Peyer's patch (tissue), 4 donors: ENCODE data around the gene MPL. TPM values are rescaled to one million over a fixed set of nuclear protein-coding genes. Genes with fewer than 3 reads are reported as not detected.
A peak's percentile ranks its signal among the peaks of the same experiment; 100 is the strongest.

ENCODE experiments used
- DNase-seq, 3 donors: peaks; one replicate each; pipeline ENCODE4 v3.0.0-alpha.2; 2017 to 2019
- H3K27ac ChIP-seq, 4 donors: fragments of 200-600 bp; sonication (generic); one replicate each; pipeline ENCODE4 v1.5.1; 2016 to 2019
- H3K27me3 ChIP-seq, 2 donors: fragments of 200-600 bp; sonication (generic); one replicate each; pipeline ENCODE4 v1.5.1; 2019
- H3K36me3 ChIP-seq, 3 donors: fragments of 200-600 bp; sonication (generic); one replicate each; pipeline ENCODE4 v1.5.1; 2016 to 2019
- H3K4me1 ChIP-seq, 4 donors: fragments of 200-600 bp; sonication (generic); one replicate each; pipeline ENCODE4 v1.5.1; 2016 to 2019
- H3K4me3 ChIP-seq, 4 donors: fragments of 200-600 bp; sonication (generic); 1 replicate in 3 of 4; 2 replicates in 1 of 4; pipeline ENCODE4 v1.5.1; 2016 to 2019; ENCODE audit warnings: mild to moderate bottlenecking in 1 of 4
- H3K9me3 ChIP-seq, 4 donors: fragments of 200-600 bp; sonication (generic); one replicate each; pipeline ENCODE4 v1.5.1; 2016 to 2019; ENCODE audit warnings: mild to moderate bottlenecking in 1 of 4
- POLR2A ChIP-seq, 2 donors: fragments of 450-650 bp; IDR thresholded peaks; one replicate each; pipeline ENCODE4 v1.5.1; 2017; ENCODE audit warnings: antibody characterized with exemption in 2 of 2, mild to moderate bottlenecking in 2 of 2, moderate library complexity in 2 of 2
- total RNA-seq, 4 donors: library from RNA; depleted of rRNA; stranded (reverse); fragments of >200 nt; gene quantifications; one replicate each; pipeline ENCODE4 v1.1.0, GENCODE V29; 2016
- TF ChIP-seq, protein P1 (sequence below), 6 experiments: fragments of 450-650 bp in 4 of 6; fragments of 200-600 bp in 2 of 6; sonication (generic) in 1 of 6; IDR thresholded peaks; one replicate each; pipeline ENCODE4 v1.5.1; 2017 to 2019; ENCODE audit warnings: antibody characterized with exemption in 6 of 6, mild to moderate bottlenecking in 3 of 6, moderate library complexity in 1 of 6

Gene MPL
- total RNA-seq, 4 donors from 2014 or later: not detected

DNA sequence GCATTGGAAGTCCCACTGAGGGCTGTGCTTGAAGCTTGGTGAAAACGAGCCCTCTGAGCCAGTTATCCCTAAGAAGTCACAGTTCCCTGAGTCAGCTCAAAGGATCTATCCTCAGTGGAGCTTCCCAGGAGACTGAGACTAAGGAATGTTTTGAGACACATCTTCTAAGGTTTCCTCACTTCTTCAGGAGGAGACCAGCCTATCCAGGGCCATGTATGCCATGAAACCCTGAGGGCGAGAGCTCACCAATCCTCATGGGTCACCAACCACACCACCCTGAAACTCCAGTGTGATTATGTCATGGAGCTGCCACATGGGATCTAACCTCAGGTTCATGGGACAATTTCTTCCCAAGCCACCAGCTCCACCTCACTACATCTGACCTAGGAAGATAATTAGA is 44.4 kb upstream of the MPL start:
- H3K4me3 ChIP-seq: no peak overlapping the region
- H3K27ac ChIP-seq: peak overlapping the region in 1 of 4 donors; percentile 66
- H3K27me3 ChIP-seq: no peaks in the 10 kb centered on the region
- no peak for TF ChIP-seq POLR2A (IDR thresholded peaks at IDR 0.05)
- TF ChIP-seq, protein P1, sequence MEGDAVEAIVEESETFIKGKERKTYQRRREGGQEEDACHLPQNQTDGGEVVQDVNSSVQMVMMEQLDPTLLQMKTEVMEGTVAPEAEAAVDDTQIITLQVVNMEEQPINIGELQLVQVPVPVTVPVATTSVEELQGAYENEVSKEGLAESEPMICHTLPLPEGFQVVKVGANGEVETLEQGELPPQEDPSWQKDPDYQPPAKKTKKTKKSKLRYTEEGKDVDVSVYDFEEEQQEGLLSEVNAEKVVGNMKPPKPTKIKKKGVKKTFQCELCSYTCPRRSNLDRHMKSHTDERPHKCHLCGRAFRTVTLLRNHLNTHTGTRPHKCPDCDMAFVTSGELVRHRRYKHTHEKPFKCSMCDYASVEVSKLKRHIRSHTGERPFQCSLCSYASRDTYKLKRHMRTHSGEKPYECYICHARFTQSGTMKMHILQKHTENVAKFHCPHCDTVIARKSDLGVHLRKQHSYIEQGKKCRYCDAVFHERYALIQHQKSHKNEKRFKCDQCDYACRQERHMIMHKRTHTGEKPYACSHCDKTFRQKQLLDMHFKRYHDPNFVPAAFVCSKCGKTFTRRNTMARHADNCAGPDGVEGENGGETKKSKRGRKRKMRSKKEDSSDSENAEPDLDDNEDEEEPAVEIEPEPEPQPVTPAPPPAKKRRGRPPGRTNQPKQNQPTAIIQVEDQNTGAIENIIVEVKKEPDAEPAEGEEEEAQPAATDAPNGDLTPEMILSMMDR (IDR thresholded peaks at IDR 0.05): no peak
- H3K4me1 ChIP-seq: peaks cover 0 to 38% (median 0%) of the 10 kb centered on the region in 4 donors
- no peak for DNase-seq
- H3K36me3 ChIP-seq: no peaks in the 10 kb centered on the region
- H3K9me3 ChIP-seq: no peaks in the 10 kb centered on the region

DNA sequence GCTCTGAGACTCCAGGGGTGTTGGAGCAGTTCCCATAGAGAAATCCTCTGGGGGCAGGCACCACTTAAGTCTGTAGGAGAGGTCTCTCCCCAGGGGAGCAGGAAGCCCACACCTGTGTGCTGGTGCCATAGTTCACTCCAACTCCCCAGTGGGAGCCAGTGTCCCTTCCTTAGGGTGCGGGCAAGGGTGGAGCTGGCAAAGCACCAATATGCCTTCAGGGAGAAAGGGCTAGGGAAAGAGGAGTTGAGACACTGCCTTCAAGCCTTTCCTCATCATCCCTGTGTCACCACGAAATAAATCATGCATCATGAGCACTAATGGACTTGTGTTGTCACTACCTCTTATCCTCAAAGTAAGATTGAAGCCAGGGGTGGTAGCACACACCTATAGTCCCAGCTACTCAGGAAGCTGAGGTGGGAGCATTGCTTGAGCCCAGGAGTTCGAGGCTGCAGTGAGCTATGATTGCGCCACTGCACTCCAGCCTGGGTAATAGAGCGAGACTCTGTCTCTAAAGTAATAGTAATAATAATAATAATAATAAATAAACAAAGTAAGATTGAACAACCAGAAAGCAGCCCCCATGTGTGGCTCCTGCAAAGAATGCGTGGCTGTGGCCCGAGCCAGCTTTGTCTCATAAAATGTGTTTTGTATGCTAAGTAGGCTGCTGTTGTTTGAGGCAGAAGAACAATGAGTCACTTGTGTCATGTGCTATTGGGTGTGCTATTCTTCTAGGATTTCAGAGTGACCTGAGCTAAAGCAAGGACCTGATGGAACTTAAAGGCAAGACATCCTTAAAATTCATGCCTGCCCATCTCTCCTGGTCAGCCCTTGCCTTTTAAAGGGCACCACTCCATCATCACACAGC is 43.5 kb upstream of the MPL start:
- Histone ChIP-seq H3K27me3 (no peaks in the 10 kb centered on the region), H3K36me3 (no peaks in the 10 kb centered on the region), H3K9me3 (no peaks in the 10 kb centered on the region), H3K4me1 (peaks cover 0 to 29% (median 0%) of the 10 kb centered on the region in 4 donors), H3K27ac (peak overlapping the region in 2 of 4 donors; percentile 54 to 66), H3K4me3 (no peak overlapping the region)
- DNase-seq: peak in 2 of 3 donors; percentile 63 to 76
- no peak for TF ChIP-seq POLR2A (IDR thresholded peaks at IDR 0.05)
- TF ChIP-seq, protein P1 (IDR thresholded peaks at IDR 0.05): no peak

- peak overlapping the region in 2 of 4 donors; percentile 36 to 54 for H3K27ac ChIP-seq
Observed at GRCh38 chr1:43294761-43295160, 42.9 kb upstream of the MPL start.

DNA sequence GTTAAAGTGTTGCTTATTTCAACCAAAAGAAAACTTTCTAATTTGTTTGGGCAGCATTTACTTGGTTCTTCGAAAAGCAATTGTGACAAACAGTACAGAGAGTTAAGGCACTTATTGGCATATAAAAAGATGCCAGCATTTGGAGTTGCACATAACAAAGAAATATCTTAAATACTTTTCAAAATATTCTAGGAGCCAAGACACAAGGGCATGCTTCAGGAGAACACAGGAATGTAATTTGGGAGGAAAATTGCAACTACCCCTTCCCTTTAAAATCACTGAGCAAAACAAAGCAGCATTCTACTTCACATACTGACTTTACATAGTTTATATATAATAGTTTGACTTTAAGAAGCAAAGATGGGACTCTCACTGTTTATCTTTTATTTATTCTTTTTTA is 41.4 kb upstream of the MPL start:
- no peaks in the 10 kb centered on the region for H3K9me3 ChIP-seq
- no peaks in the 10 kb centered on the region for H3K36me3 ChIP-seq
- no peaks in the 10 kb centered on the region for H3K27me3 ChIP-seq
- no peak for DNase-seq
- TF ChIP-seq, protein P1 (IDR thresholded peaks at IDR 0.05): no peak
- no peak for TF ChIP-seq POLR2A (IDR thresholded peaks at IDR 0.05)
- H3K4me3 ChIP-seq: no peak overlapping the region
- peaks cover 0 to 25% (median 0%) of the 10 kb centered on the region in 4 donors for H3K4me1 ChIP-seq
- peak overlapping the region in 2 of 4 donors; percentile 5 to 54 for H3K27ac ChIP-seq

More at GRCh38 chr1:43294761-43295160, 42.9 kb upstream of the MPL start:
- no peaks in the 10 kb centered on the region for H3K9me3 ChIP-seq
- H3K4me3 ChIP-seq: no peak overlapping the region
- DNase-seq: no peak
- no peaks in the 10 kb centered on the region for H3K36me3 ChIP-seq
- H3K27me3 ChIP-seq: no peaks in the 10 kb centered on the region
- no peak for TF ChIP-seq POLR2A (IDR thresholded peaks at IDR 0.05)
- TF ChIP-seq, protein P1 (IDR thresholded peaks at IDR 0.05): no peak
- peaks cover 0 to 25% (median 0%) of the 10 kb centered on the region in 4 donors for H3K4me1 ChIP-seq

GRCh38 chr1:43298055-43298454 is 39.6 kb upstream of the MPL start:
- DNase-seq: no peak

More at GRCh38 chr1:43298055-43298454, 39.6 kb upstream of the MPL start:
- H3K9me3 ChIP-seq: no peaks in the 10 kb centered on the region
- peaks cover 0 to 30% (median 3%) of the 10 kb centered on the region in 4 donors for H3K4me1 ChIP-seq
- H3K36me3 ChIP-seq: no peaks in the 10 kb centered on the region
- H3K27me3 ChIP-seq: no peaks in the 10 kb centered on the region
- H3K4me3 ChIP-seq: no peak overlapping the region
- no peak overlapping the region for H3K27ac ChIP-seq
- TF ChIP-seq, protein P1 (IDR thresholded peaks at IDR 0.05): no peak
- TF ChIP-seq POLR2A (IDR thresholded peaks at IDR 0.05): no peak
